Erythroblast (primary cell): ENCODE data around the gene ST3GAL3.

Source experiments
- GATA1 ChIP-seq: IDR thresholded peaks from 2 replicates; pipeline ENCODE4 v1.6.1; 2011; ENCODE audit warnings: low read depth, mild to moderate bottlenecking, control low read depth, low read length, moderate library complexity
- POLR2A ChIP-seq: IDR thresholded peaks from 2 replicates; pipeline ENCODE4 v1.6.1; 2011; ENCODE audit warnings: mild to moderate bottlenecking, low read length

DNA sequence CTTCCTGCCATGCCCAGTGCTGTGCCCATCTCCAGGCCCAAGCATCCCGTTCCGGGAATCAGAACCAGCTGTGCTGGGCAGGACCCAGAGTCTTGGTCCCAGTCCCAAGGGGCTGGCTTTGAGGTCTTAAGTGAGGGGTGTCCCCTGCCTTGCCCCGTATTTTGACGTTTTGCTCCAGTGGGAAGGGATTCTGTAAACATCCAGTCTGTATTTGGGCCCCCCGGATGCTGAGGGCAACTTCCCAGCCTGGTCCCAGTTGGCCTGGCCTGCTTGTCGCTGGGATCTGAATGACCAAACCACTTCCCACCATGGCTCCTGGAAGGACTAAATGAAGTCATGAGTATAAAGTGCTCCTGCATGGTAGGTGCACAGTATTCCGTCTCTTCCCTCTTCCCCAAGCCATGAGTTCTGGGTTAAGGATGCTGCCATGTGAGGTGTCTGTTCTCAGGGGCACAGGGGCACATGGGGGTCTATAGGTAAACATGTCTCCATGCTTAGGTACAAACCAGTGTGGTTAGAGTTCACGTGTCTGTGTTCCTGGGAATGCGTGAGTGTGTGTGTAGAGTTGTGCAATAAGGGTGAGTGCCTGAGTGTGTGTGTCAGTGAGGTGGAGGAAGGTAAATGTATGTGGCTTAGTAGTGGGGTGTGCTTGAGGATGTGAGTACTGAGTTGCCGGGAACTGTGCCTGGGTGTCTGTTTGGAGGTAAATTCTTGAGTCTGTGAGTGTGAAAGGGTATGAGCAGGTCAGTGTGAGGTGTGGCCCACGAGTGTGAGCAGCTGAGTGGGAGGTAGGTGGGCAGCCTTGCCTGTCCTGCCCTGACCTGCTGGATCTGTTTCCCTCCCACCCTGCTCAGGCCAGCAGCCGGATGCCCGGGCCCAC lies 273.2 kb downstream of the ST3GAL3 start:
- TF ChIP-seq POLR2A (no peak), GATA1 (no peak)
